WTC11 (cell line): ENCODE results near the gene AGAP1. TPM values are rescaled to one million over a fixed set of nuclear protein-coding genes. Genes with fewer than 3 reads are reported as not detected.

Experiments
- ATAC-seq: fragments of 200-7000 bp; cut with Tn5 transposase; 2 replicates; pipeline ENCODE4 v1.10.0; 2021; ENCODE audit warnings: mild to moderate bottlenecking, moderate library complexity
- CTCF ChIA-PET: fragments of 300-600 bp; sonication (Branson Sonifier 250); formaldehyde crosslinking; loops from one replicate; lab custom pipeline; 2021; ENCODE audit warnings: antibody characterized with exemption; lab: Charles Lee
- POLR2A ChIA-PET: fragments of 350-600 bp; sonication (Branson Sonifier 250); formaldehyde crosslinking; loops from one replicate; lab custom pipeline; 2021; ENCODE audit warnings: antibody characterized with exemption; lab: Charles Lee
- DNase-seq: peaks from one replicate; pipeline ENCODE4 v3.0.0; 2021; ENCODE audit warnings: low spot score
- H3K27ac Mint-ChIP-seq: 2 replicates; pipeline ENCODE4 v1.8.0; 2021; ENCODE audit warnings: mixed read lengths
- H3K27me3 Mint-ChIP-seq: 2 replicates; pipeline ENCODE4 v1.8.0; 2021; ENCODE audit warnings: low read depth, mild to moderate bottlenecking, moderate library complexity, mixed read lengths
- H3K36me3 Mint-ChIP-seq: 2 replicates; pipeline ENCODE4 v1.8.0; 2021; ENCODE audit warnings: mixed read lengths
- H3K4me1 Mint-ChIP-seq: 2 replicates; pipeline ENCODE4 v1.8.0; 2022; ENCODE audit warnings: mixed read lengths
- H3K4me3 Mint-ChIP-seq: 2 replicates; pipeline ENCODE4 v1.8.0; 2021; ENCODE audit warnings: mild to moderate bottlenecking, moderate library complexity, mixed read lengths
- H3K9me3 Mint-ChIP-seq: 2 replicates; pipeline ENCODE4 v1.8.0; 2021; ENCODE audit warnings: mixed read lengths
- CREB1 ChIP-seq: sonication (generic); formaldehyde crosslinking; IDR thresholded peaks from 2 replicates; pipeline ENCODE4 v1.8.0; 2023; ENCODE audit warnings: mild to moderate bottlenecking, missing genetic modification reagents
- ESRRA ChIP-seq: sonication (generic); formaldehyde crosslinking; IDR thresholded peaks from 2 replicates; pipeline ENCODE4 v1.8.1; 2022; ENCODE audit warnings: mild to moderate bottlenecking, missing genetic modification reagents, borderline replicate concordance
- JUN ChIP-seq: sonication (generic); formaldehyde crosslinking; IDR thresholded peaks from 2 replicates; pipeline ENCODE4 v1.8.0; 2023; ENCODE audit warnings: mild to moderate bottlenecking, missing genetic modification reagents
- MYBL2 ChIP-seq: sonication (generic); formaldehyde crosslinking; IDR thresholded peaks from 2 replicates; pipeline ENCODE4 v1.8.1; 2023; ENCODE audit warnings: mild to moderate bottlenecking, moderate library complexity, missing genetic modification reagents
- NR1H2 ChIP-seq: sonication (generic); formaldehyde crosslinking; IDR thresholded peaks from 2 replicates; pipeline ENCODE4 v1.9.0; 2021; ENCODE audit warnings: mild to moderate bottlenecking, moderate library complexity, missing genetic modification reagents
- NR3C1 ChIP-seq: sonication (generic); formaldehyde crosslinking; conservative IDR thresholded peaks from 2 replicates; pipeline ENCODE4 v1.8.1; 2023; ENCODE audit warnings: low read depth, mild to moderate bottlenecking, missing genetic modification reagents
- OVOL2 ChIP-seq: fragments of 250-450 bp; sonication (Bioruptor Pico); IDR thresholded peaks from 2 replicates; pipeline ENCODE4 v1.9.0; 2021; ENCODE audit warnings: mild to moderate bottlenecking, borderline replicate concordance
- SP1 ChIP-seq: sonication (generic); formaldehyde crosslinking; conservative IDR thresholded peaks from 2 replicates; pipeline ENCODE4 v1.8.1; 2022; ENCODE audit warnings: missing genetic modification reagents
- TCF7 ChIP-seq: sonication (generic); formaldehyde crosslinking; IDR thresholded peaks from 2 replicates; pipeline ENCODE4 v1.8.0; 2022; ENCODE audit warnings: mild to moderate bottlenecking, low read depth, missing genetic modification reagents, moderate library complexity
- TEAD4 ChIP-seq: sonication (generic); formaldehyde crosslinking; IDR thresholded peaks from 2 replicates; pipeline ENCODE4 v1.8.0; 2022; ENCODE audit warnings: mild to moderate bottlenecking, missing genetic modification reagents
- ZNF219 ChIP-seq: sonication (generic); formaldehyde crosslinking; IDR thresholded peaks from 2 replicates; pipeline ENCODE4 v1.8.0; 2023; ENCODE audit warnings: missing genetic modification reagents, mild to moderate bottlenecking, borderline replicate concordance
- total RNA-seq: library from RNA; stranded (reverse); gene quantifications from 3 replicates; pipeline ENCODE4 v1.2.3, GENCODE V29; 2021
- TF ChIP-seq, protein P1 (sequence below): sonication (generic); formaldehyde crosslinking; IDR thresholded peaks from 2 replicates; pipeline ENCODE4 v1.8.1; 2022; ENCODE audit warnings: low read depth, missing genetic modification reagents, borderline replicate concordance
- TF ChIP-seq, protein P2 (sequence below): sonication (generic); formaldehyde crosslinking; conservative IDR thresholded peaks from 2 replicates; pipeline ENCODE4 v1.8.1; 2022; ENCODE audit warnings: mild to moderate bottlenecking, missing genetic modification reagents
- TF ChIP-seq, protein P3 (sequence below): sonication (generic); formaldehyde crosslinking; IDR thresholded peaks from 2 replicates; pipeline ENCODE4 v1.8.1; 2023; ENCODE audit warnings: mild to moderate bottlenecking, missing genetic modification reagents, moderate library complexity
- TF ChIP-seq, protein P4 (sequence below): sonication (generic); formaldehyde crosslinking; conservative IDR thresholded peaks from 2 replicates; pipeline ENCODE4 v1.8.1; 2023; ENCODE audit warnings: mild to moderate bottlenecking, low read depth, missing genetic modification reagents, moderate library complexity
- TF ChIP-seq, protein P5 (sequence below): sonication (generic); formaldehyde crosslinking; IDR thresholded peaks from 2 replicates; pipeline ENCODE4 v1.8.1; 2022; ENCODE audit warnings: missing genetic modification reagents, borderline replicate concordance
- TF ChIP-seq, protein P6 (sequence below): fragments of 250-450 bp; sonication (Bioruptor Pico); IDR thresholded peaks from 2 replicates; pipeline ENCODE4 v1.9.0; 2021; ENCODE audit warnings: mild to moderate bottlenecking
- TF ChIP-seq, protein P7 (sequence below): sonication (generic); formaldehyde crosslinking; IDR thresholded peaks from 2 replicates; pipeline ENCODE4 v1.8.1; 2022; ENCODE audit warnings: mild to moderate bottlenecking, moderate library complexity, missing genetic modification reagents

The AGAP1 gene
- total RNA-seq, 1 experiment from 2014 or later = 49.3 TPM

DNA sequence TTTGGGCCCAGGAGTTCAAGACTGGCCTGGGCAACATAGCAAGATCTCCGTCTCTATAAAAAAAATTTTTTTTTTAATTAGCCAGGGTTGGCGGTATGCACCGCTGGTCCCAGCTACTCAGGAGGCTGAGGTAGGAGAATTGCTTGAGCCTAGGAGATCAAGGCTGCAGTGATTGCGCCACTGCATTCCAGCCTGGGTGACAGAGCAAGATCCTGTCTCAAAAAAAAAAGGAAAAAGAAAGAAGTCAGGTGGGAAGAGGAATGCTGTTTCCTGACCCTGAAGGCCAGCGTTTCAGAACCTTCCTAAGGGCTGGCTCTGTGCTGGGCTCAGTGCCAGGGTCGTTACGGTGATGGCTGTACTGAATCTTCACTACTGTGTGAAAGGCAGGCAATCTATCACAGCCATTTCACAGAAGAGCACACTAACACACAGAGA is 35.0 kb upstream of the AGAP1 start:
- no peaks in the 10 kb centered on the region for H3K27me3 Mint-ChIP-seq
- ATAC-seq = no peak
- H3K4me3 Mint-ChIP-seq = no peak overlapping the region
- DNase-seq = no peak
- H3K9me3 Mint-ChIP-seq = no peaks in the 10 kb centered on the region
- ChIA-PET CTCF (no interaction called here), POLR2A (no interaction called here)
- TF ChIP-seq, protein P1, sequence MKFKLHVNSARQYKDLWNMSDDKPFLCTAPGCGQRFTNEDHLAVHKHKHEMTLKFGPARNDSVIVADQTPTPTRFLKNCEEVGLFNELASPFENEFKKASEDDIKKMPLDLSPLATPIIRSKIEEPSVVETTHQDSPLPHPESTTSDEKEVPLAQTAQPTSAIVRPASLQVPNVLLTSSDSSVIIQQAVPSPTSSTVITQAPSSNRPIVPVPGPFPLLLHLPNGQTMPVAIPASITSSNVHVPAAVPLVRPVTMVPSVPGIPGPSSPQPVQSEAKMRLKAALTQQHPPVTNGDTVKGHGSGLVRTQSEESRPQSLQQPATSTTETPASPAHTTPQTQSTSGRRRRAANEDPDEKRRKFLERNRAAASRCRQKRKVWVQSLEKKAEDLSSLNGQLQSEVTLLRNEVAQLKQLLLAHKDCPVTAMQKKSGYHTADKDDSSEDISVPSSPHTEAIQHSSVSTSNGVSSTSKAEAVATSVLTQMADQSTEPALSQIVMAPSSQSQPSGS (CRISPR knock-in tag) = no peak
- no peak for TF ChIP-seq OVOL2
- TF ChIP-seq, protein P2, sequence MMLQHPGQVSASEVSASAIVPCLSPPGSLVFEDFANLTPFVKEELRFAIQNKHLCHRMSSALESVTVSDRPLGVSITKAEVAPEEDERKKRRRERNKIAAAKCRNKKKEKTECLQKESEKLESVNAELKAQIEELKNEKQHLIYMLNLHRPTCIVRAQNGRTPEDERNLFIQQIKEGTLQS (CRISPR knock-in tag) = no peak
- no peak for TF ChIP-seq ESRRA (CRISPR knock-in tag)
- TF ChIP-seq NR1H2 = no peak
- no peak for TF ChIP-seq TCF7 (CRISPR knock-in tag)
- TF ChIP-seq, protein P3, sequence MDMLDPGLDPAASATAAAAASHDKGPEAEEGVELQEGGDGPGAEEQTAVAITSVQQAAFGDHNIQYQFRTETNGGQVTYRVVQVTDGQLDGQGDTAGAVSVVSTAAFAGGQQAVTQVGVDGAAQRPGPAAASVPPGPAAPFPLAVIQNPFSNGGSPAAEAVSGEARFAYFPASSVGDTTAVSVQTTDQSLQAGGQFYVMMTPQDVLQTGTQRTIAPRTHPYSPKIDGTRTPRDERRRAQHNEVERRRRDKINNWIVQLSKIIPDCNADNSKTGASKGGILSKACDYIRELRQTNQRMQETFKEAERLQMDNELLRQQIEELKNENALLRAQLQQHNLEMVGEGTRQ = no peak
- no peak for TF ChIP-seq TEAD4
- TF ChIP-seq MYBL2 (CRISPR knock-in tag) = no peak
- TF ChIP-seq NR3C1 (CRISPR knock-in tag) = no peak
- TF ChIP-seq, protein P4, sequence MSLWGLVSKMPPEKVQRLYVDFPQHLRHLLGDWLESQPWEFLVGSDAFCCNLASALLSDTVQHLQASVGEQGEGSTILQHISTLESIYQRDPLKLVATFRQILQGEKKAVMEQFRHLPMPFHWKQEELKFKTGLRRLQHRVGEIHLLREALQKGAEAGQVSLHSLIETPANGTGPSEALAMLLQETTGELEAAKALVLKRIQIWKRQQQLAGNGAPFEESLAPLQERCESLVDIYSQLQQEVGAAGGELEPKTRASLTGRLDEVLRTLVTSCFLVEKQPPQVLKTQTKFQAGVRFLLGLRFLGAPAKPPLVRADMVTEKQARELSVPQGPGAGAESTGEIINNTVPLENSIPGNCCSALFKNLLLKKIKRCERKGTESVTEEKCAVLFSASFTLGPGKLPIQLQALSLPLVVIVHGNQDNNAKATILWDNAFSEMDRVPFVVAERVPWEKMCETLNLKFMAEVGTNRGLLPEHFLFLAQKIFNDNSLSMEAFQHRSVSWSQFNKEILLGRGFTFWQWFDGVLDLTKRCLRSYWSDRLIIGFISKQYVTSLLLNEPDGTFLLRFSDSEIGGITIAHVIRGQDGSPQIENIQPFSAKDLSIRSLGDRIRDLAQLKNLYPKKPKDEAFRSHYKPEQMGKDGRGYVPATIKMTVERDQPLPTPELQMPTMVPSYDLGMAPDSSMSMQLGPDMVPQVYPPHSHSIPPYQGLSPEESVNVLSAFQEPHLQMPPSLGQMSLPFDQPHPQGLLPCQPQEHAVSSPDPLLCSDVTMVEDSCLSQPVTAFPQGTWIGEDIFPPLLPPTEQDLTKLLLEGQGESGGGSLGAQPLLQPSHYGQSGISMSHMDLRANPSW = no peak
- no peaks in the 10 kb centered on the region for H3K36me3 Mint-ChIP-seq
- no peak overlapping the region for H3K27ac Mint-ChIP-seq
- H3K4me1 Mint-ChIP-seq = no peaks in the 10 kb centered on the region

DNA sequence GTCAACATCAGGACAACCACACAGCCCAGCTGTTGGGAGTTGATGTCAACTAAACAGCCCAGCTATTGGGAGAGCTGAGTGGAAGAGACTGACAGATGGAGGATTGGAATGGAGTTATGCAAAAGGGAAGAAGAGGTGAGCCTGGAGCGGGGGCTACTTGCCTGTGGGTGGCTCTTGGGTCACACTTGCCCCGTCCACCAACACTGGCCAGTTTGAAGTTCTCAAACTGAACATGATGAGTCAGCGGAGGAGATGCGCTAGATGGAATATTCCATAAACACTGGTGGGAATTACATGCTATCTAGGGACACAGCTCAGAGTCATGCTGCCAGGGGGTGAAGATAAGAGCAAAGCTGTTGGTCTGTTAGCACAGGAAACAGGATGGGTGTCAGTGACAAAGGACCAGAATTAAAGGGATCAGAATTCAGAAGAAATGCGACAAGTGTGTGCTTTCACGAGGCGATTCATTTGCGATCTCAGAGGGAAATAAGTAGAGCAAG is 33.2 kb upstream of the AGAP1 start:
- CTCF ChIA-PET = interaction anchor here (0.5 kb wide), 1 partner anchor 293 kb away, joined by 3 read pairs; no protein-coding TSS in a partner anchor

More for the DNA sequence above, 33.2 kb upstream of the AGAP1 start:
- DNase-seq (no peak), ATAC-seq (no peak)
- Mint-ChIP-seq H3K4me3 (no peak overlapping the region), H3K9me3 (no peaks in the 10 kb centered on the region), H3K27me3 (no peaks in the 10 kb centered on the region), H3K4me1 (no peaks in the 10 kb centered on the region), H3K27ac (no peak overlapping the region), H3K36me3 (no peaks in the 10 kb centered on the region)
- TF ChIP-seq, protein P5, sequence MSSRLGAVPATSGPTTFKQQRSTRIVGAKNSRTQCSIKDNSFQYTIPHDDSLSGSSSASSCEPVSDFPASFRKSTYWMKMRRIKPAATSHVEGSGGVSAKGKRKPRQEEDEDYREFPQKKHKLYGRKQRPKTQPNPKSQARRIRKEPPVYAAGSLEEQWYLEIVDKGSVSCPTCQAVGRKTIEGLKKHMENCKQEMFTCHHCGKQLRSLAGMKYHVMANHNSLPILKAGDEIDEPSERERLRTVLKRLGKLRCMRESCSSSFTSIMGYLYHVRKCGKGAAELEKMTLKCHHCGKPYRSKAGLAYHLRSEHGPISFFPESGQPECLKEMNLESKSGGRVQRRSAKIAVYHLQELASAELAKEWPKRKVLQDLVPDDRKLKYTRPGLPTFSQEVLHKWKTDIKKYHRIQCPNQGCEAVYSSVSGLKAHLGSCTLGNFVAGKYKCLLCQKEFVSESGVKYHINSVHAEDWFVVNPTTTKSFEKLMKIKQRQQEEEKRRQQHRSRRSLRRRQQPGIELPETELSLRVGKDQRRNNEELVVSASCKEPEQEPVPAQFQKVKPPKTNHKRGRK (CRISPR knock-in tag) = no peak
- TF ChIP-seq JUN (CRISPR knock-in tag) = no peak
- TF ChIP-seq ZNF219 (CRISPR knock-in tag) = no peak
- TF ChIP-seq, protein P6, sequence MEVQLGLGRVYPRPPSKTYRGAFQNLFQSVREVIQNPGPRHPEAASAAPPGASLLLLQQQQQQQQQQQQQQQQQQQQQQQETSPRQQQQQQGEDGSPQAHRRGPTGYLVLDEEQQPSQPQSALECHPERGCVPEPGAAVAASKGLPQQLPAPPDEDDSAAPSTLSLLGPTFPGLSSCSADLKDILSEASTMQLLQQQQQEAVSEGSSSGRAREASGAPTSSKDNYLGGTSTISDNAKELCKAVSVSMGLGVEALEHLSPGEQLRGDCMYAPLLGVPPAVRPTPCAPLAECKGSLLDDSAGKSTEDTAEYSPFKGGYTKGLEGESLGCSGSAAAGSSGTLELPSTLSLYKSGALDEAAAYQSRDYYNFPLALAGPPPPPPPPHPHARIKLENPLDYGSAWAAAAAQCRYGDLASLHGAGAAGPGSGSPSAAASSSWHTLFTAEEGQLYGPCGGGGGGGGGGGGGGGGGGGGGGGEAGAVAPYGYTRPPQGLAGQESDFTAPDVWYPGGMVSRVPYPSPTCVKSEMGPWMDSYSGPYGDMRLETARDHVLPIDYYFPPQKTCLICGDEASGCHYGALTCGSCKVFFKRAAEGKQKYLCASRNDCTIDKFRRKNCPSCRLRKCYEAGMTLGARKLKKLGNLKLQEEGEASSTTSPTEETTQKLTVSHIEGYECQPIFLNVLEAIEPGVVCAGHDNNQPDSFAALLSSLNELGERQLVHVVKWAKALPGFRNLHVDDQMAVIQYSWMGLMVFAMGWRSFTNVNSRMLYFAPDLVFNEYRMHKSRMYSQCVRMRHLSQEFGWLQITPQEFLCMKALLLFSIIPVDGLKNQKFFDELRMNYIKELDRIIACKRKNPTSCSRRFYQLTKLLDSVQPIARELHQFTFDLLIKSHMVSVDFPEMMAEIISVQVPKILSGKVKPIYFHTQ (CRISPR knock-in tag) = no peak
- TF ChIP-seq CREB1 (CRISPR knock-in tag) = no peak
- TF ChIP-seq, protein P7, sequence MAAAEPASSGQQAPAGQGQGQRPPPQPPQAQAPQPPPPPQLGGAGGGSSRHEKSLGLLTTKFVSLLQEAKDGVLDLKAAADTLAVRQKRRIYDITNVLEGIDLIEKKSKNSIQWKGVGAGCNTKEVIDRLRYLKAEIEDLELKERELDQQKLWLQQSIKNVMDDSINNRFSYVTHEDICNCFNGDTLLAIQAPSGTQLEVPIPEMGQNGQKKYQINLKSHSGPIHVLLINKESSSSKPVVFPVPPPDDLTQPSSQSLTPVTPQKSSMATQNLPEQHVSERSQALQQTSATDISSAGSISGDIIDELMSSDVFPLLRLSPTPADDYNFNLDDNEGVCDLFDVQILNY = no peak
- no peak for TF ChIP-seq SP1 (CRISPR knock-in tag)
- no peak for TF ChIP-seq TCF7 (CRISPR knock-in tag)
- POLR2A ChIA-PET = no interaction called here
